Measurements from ENCODE around the gene DLG1.
"Not testable (repeated sequence)": the region's sequence is repeated elsewhere in the genome, so short reads cannot be mapped to it uniquely, and the experiment has no call there.

The DLG1 gene

GRCh38 chr3:197209366-197210260, 88.8 kb downstream of the DLG1 start:
- DNase-seq = no peak

GRCh38 chr3:197206913-197207312, 91.5 kb downstream of the DLG1 start:
- DNase-seq = no peak

GRCh38 chr3:197205675-197206074, 92.7 kb downstream of the DLG1 start:
- no peak for DNase-seq

- no peak for DNase-seq
Observed at GRCh38 chr3:197205265-197205664, 93.1 kb downstream of the DLG1 start.

- no peak for DNase-seq
Observed at GRCh38 chr3:197204736-197205135, 93.7 kb downstream of the DLG1 start.

GRCh38 chr3:197203714-197204146, 94.7 kb downstream of the DLG1 start:
- no peak for DNase-seq

- no peak for DNase-seq
Observed at GRCh38 chr3:197202694-197203093, 95.7 kb downstream of the DLG1 start.

- DNase-seq = no peak
Observed at GRCh38 chr3:197201791-197202452, 96.5 kb downstream of the DLG1 start.

GRCh38 chr3:197200856-197201255, 97.6 kb downstream of the DLG1 start:
- not testable (repeated sequence) for DNase-seq

- no peak for DNase-seq
Observed at GRCh38 chr3:197197334-197197733, 101.1 kb downstream of the DLG1 start.

GRCh38 chr3:197196192-197196591, 102.2 kb downstream of the DLG1 start:
- DNase-seq = no peak

- no peak for DNase-seq
Observed at GRCh38 chr3:197195326-197195725, 103.1 kb downstream of the DLG1 start.

- not testable (repeated sequence) for DNase-seq
Observed at GRCh38 chr3:197193759-197194158, 104.7 kb downstream of the DLG1 start.

GRCh38 chr3:197191897-197192296, 106.5 kb downstream of the DLG1 start:
- no peak for DNase-seq

GRCh38 chr3:197189623-197190022, 108.8 kb downstream of the DLG1 start:
- peak; percentile 3 for DNase-seq

- no peak for DNase-seq
Observed at GRCh38 chr3:197188963-197189362, 109.4 kb downstream of the DLG1 start.

GRCh38 chr3:197186887-197187588, 111.4 kb downstream of the DLG1 start:
- peak; percentile 10 for DNase-seq

GRCh38 chr3:197183582-197183981, 114.8 kb downstream of the DLG1 start:
- no peak for DNase-seq

GRCh38 chr3:197181741-197182140, 116.7 kb downstream of the DLG1 start:
- DNase-seq = no peak

GRCh38 chr3:197178998-197179397, 119.4 kb downstream of the DLG1 start:
- DNase-seq = no peak

GRCh38 chr3:197175503-197175902, 122.9 kb downstream of the DLG1 start:
- DNase-seq = no peak

GRCh38 chr3:197174927-197175326, 123.5 kb downstream of the DLG1 start:
- no peak for DNase-seq

GRCh38 chr3:197173620-197174019, 124.8 kb downstream of the DLG1 start:
- no peak for DNase-seq

Measured in stimulated activated CD4-positive, alpha-beta T cell treated with anti-CD3 and anti-CD28 coated beads, Interleukin-15, amount 100 ng/mL, for 24 hours (primary cell).